ENCODE measurements around the gene KCNK10.

Gene KCNK10

DNA sequence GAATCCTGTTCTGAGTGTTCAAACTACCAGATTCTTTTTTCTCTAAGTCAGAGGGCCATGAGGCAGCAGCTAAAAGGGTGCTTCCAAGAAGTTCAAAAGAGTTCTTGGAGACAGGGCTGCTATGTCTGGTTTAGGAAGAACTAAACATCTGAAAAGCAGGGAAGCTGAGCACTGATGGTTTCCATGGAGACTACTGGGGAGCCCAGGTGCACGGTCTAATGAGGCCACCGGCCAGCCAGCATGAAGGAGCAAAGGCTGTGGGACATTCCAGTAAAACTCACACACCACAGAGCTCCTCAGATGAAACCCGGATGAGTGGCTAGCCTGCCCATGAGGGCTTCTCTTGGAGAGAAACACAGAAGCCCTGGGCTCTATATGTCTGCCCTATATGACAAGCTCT, 97.3 kb downstream of the KCNK10 start:
- no peak for DNase-seq

DNA sequence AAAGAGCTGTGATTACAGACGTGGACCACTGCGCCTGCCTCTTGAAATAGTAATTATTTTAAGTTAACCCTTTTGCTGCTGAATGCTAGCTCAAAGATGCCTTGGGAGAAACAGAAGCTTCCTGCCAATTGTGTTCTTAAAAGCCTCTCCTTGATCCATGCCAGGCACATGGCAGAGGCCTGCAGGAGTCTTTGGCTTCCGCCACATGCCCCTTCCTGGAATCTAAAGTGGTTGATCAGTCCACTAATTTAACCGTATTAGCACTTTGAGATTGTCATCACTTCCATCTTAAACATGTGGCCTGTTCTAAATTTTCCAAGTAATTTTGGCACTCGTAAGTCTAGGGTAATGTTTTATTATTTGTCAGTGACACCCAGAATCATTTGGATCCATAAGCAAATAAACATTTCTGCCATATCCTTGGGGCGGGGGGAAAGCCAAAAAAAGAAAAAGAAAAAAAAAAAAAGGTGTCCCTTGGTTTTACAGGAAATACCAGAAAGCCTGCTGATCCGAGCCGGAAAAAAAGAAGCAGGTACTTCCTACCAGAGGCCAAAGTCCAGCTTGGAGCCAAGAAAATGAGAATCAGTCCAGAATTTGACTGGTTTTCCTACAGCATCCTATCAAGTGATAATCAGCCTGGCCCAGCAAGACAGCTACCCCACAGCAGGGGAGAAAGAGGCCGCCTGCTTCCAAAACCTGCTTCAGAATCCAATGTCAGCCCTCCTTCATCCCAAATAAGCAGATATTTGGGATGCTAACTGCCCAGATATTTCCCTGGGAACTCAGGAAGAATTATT, 104.8 kb downstream of the KCNK10 start:
- DNase-seq: no peak

DNA sequence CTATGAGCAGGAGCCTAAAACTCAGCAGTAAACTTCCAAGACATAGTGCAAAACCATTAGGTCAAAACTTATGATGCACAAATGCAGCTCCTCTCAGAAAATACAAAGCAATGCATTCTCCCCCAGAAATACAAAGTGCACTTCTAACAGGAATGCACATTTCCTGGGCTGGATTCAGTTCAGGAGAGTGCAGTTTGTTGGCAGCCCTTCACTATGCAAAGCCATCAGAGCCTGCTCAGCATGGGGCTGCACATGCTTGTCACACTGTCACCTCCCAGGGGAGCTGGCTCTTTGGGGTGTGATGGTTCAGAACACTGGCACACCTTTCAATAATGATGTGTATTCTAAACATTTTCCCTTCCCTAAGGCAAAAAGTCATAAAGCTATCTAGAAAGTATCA, 110.4 kb downstream of the KCNK10 start:
- no peak for DNase-seq

DNA sequence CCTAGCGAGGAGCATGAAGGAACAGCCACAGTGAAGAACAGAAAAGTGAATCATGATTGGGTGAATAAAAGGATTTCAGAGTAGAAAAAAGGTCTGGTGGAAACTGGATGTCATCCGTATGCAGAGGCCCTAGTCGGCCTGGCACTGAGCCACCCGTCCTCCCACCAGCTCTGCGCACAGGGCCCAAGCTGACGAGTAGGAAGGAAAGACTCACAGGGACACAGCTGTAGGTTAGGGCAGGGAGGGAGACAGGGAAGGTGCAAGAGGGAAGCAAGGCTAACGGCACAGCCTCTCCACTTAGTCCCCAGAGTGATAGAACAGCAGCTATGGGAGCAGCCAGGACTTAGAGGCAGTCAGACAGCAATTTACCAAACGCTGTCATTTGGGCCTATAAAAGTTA, 112.6 kb downstream of the KCNK10 start:
- no peak for DNase-seq

DNA sequence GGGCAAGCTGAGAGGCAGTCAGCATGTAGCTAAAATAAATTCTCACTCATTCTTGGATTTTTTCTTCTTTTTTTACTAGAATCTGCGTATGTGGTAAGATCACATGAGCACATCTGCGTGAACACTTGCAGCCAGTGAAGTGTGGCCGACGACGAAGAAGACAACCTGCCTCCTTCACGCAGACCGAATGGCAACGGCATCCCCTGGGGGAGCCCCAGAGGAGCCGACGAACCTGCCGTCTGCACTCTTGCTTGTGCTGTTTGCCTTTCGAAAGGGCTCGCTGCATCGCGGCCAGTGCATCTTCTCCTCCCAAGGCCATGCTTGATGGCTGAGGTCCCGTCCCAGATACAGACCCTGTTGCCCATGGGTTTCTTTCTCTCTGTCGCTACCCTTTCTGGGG, 113.8 kb downstream of the KCNK10 start:
- no peak for DNase-seq

DNA sequence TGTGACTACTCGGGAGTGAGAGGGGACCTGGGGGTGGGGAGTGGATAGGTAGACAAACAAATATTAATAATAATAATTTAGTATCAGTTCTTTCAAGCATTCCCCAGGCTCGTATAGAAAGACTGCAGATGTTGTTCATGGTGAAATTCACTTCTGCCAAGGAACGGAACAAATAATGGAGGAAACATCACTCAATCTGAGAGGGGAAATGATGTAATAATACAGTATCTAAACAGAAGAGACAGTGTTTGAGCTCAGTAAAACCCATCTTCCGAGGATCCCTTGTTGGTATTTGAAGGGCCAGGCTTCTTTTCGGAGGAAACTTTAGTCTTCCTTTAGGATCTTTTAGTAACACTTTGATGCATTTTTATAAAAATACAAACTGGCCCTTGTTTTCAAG, 114.2 kb downstream of the KCNK10 start:
- DNase-seq: no peak

DNA sequence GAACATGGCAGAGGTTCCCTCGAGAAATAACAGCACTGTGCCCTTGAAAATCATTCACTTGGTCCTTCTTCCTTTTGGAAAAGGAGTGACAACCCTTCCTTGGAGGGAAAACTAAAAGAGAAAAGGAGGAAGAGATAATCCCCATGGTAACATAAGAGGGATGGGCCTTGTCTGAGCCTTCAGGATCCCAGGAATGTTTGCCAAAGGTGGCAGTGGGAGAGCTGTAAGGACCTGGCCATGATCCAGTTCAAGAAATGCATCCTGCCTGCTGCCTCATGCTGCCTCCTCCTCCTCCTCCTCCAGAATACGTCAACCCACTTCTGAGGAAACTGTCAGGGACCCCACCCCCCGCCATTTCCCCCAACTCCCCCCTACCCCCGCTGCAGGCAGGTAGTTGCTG, 118.8 kb downstream of the KCNK10 start:
- DNase-seq: no peak

DNA sequence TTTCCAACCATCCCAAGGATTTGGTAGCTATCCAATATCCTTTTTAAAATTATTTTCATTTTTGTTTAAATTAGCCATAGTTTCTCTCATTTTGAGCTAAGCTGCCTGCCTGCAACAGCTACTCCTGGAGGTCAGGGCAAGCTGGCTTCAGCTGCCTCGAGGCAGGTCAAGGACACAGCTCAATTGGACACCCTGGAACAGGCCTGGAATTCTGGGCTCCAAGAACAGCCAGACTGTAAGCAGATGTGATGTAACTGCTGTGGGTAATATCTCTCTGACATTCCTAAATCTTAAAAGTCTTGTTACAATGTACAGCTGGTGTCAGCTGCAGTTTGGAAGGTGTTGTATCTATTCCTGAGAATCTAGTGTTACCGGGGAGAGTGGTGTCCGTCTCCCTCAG, 119.8 kb downstream of the KCNK10 start:
- DNase-seq: no peak

DNA sequence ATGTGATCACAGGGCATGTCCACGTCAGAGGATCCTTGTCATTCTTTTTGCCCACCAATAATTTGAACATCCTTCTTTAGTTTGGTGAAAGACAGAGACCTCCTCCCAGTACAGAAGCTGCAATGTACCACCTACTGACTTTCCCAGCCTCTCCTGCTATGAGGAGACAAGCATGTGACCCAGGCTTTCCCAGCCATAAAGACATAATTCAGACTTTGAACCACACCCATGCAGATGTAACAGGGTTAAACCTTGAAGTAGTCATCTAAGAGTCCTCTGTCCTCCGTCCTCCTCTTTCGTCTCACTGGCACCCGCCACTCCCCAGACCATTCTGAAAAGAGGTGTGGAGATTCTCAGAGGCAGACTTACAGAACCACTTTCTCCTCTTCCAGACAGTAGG, 120.8 kb downstream of the KCNK10 start:
- DNase-seq: no peak

DNA sequence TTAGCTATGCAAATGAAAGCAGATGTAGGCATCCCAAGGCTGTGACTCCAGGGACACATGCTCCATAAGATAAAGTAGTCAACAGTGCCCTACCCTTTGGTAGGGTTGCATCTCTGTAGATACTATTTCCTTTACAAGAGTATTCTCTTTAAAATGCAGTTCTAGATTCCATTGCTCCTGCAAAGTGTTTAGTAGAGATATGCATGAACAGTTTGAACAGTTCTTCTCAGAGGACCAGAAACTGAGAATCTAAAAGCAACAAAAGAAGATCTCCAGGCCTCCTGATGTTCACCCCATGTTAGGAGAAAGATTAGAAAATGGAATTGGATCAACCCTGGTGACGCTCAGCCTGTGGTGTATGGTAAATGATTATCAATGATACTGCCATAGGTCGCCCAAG, 121.2 kb downstream of the KCNK10 start:
- no peak for DNase-seq

DNA sequence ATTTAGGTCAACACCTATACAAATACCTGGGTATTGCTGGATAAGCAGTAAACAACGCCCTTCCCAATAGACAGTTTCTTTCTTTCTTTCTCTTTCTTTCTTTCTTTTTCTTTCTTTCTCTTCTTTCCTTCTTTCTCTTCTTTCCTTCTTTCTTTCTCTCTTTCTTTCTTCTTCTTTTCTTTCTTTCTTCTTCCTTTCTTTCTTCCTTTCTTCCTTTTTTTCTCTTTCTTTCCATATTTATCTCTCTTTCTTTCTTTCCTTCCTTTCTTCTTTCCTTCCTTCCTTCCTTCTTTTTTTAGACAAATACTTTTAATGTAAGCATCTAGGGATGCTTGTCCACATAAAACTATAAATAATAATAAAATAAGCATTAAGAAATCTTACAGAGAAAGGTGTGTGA, 123.2 kb downstream of the KCNK10 start:
- no peak for DNase-seq

DNA sequence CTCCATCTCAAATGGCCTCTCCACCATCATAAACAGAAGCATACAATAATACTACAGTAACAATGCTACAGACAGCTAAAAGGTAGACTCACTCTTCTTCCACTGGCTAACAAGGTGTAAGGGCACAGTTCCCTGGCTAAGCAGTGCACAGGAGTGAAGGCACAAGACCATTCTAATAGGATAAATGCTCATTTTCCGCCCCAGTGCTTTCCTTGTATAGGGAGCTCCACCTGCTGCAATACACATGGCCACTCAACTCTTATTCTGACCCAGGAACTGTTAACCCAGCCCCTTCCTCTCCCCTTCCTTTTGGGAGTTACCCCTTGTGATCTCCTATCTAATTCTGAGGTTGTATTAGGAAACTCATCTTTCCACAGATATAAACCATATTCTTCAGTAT, 124.6 kb downstream of the KCNK10 start:
- DNase-seq: no peak

DNA sequence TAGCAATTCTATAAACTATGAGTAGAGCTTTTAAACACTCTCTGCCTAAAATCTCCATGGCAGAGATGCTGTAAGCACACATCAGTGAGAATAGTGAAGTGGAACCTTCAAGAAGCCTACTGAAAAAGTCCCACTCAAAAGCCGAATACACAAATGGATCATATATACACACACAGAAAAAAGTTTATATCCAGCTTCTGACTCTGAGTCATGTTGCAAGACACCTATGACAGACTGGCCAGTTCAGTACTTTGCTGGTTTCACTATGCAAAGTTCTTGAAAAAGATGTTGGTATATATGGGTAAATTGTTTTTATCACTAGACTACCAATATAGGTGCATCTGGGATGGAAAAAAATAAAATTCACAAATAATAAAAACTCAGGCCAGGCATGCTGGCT, 126.1 kb downstream of the KCNK10 start:
- no peak for DNase-seq

DNA sequence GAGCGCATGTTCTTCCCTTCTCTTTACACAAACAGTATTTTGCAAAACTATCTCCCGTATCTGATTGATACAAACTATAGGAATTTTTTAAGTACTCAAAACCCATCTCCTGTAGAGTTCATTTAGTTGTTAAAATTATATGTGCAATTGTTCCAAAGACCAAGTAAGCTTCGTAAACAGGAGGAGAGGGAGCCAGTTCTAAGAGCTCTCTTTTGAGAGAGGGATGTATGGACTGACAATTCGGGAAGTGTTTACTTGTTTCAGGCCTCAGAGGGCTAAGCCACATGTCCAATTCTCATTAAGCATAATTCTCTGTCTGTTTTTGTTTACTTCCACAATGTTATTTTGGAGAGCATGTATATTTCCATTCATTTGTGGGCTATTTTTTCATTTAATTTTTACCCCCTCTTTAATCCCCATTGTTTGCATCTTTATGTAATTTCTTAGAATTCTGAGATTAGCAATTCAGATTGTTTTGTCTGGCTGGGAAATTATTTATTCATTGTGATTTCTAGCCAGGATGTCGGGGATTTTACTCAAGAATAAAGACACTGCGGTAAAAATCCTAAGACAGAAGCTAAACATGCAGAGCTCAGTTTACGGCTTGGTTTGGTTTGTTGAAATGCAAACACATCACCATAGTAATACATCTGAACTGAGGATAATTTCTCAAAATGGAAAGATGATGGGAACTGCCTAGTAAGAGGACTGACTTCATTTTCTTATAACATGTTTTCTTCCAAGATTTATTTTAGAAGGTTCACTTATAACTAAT, 126.8 kb downstream of the KCNK10 start:
- DNase-seq: no peak

DNA sequence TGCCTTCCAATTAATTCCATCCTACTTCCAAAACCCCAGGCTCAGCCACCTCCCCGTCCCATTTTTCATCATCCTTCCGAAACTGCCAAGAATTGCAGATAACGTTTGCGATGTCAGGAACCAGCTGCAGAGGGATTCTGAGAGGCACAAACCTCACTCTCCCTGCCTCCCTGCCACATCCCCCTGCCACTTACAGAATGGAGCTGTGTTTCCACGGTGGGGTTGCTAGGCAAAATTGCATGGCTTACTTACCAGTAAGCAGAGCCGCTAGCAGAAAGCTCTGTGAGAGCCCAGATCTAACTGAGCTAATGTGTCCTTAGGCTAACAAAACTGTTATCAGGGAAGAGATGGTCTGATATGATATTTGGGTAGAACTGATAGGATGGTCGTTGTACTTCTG, 127.4 kb downstream of the KCNK10 start:
- no peak for DNase-seq

DNA sequence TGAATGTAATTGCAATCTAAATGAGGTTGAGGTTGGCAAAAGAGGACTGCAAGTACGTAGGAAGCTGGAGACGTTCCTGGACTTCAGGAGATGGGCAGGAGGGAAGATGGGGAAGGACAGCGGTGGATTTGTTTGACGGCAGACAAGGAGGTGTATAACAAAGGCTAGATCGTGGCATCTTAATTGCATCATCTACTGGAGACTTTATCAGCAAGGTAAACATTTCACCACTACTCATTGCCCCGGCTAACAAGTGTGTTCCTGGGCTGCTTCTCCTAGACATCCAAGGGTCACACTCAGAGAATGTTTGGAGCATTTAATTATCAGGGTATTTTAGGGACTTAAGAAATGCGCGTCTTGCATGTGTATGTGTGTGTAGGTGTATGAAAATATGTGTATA, 128.5 kb downstream of the KCNK10 start:
- DNase-seq: no peak

DNA sequence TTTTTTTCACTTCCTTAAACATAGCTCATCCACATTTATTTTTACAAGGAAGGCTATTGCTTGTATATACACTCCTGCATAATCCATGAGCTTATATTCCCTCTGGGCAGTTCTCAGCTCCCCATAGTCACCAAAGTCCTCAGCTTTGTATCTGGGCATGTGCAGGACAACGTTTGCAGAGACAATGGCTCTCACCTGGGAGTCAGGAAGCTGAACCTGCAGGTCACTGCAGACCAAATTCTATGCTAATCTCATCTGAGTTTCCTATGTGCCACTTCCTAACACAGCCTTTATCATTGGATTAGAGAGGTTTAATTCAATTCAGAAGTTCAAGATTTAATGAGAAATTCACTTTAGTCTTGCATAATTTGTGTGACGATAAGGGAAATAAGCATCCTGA, 131.5 kb downstream of the KCNK10 start:
- DNase-seq: no peak

DNA sequence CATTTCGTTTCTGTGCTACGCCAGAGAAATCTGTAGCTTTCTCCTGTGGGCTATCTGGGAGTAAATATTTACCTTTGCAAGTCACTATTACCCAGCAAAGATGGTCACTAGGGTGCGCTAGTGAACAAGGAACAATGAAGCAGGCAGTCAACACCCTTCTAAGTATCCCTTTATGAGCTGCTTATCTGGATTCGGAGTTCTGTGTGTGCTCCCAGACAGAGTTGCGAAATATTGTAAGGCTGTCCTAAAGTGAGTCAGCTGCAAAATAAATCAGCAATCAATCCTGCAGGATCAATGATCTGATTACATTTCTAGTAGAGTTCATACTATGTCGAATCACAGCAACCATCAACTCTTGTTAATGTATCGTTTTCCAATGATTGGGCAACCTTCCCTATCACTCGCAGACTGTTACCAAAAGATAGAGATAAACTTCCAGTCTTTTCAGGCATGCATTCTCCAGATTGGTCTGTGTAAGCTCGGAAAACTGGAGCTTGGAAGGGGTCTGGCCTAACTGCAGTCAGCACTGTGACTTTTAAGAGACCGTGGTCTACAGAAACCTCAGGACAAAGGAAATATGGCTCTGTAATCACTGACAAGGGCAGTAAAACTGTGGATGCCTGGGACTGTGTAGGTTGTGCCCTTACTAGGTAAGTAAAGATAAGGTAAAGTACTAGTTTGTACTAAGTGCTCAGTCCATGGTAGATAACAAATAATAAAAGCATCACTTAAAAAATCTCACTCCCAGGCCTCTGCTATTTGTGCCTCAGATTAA, 133.5 kb downstream of the KCNK10 start:
- DNase-seq: peak; percentile 83

DNA sequence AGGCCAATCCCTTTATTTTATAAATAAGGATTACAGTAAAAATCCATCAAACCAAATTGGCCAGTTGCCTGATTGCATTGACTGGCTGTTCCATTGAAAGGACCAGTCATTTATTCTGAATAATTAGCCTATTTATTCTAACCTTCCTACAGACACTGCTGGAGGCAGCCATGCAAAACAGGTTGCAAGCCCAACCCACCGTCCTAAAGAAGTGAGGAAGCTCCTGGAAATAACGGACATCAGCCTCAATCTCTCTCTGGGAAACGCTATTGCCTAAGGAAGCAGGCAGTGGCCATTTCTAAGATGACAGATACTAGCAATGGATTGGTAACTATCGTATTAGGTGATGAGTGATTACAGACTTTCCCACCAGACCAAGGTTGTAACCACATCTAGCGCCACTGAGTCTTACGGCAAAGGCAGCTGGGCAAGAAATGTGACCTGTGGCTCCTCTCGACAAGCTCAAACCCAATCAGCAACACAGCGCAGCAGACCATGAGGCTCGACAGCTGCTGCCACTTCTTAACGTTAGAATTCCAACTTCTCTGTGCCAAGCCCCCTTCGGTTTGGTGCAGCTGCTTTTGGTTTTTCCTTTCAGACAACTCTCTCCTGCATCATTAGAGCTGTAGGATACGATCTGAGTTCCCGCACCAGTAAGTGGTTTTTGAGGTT, 134.2 kb downstream of the KCNK10 start:
- DNase-seq: no peak

DNA sequence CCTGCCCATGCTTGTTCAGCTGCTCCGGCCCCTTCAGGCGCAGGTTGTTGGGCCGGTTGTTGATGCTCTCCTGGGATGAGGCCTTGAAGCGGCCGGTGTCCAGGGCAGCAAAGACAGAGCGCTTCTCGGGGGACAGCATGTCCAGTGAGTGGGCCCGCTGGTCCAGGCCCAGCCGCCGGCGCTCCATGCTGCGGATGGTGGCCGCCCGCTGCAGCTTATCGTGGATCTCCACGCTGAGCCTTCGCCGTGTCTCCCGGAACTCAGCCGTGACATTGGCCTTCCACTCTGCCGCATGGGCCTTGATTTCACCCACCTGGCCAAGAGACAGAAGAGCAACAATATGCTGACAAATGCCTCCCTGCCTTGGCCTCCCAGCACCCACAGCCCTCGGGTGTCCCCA, 137.2 kb downstream of the KCNK10 start:
- no peak for DNase-seq

DNA sequence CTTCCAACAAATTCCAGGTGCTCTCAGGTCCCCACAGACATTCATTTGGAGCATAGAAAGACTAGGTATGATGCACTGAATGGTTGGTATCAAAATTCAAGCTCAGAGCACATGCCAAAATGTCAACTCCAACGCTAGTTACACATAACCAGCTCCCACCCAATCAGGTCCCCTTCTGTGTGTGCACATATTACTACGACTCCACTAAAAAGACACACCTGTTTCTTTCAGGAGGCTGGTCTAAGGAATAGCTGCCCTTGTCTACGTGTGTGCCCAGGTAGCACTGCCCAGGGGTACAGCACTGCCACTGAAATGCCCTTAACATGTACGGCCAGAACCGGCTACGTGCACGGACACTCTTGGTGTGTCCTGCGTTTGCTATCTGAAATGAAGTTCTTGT, 138.1 kb downstream of the KCNK10 start:
- DNase-seq: no peak

DNA sequence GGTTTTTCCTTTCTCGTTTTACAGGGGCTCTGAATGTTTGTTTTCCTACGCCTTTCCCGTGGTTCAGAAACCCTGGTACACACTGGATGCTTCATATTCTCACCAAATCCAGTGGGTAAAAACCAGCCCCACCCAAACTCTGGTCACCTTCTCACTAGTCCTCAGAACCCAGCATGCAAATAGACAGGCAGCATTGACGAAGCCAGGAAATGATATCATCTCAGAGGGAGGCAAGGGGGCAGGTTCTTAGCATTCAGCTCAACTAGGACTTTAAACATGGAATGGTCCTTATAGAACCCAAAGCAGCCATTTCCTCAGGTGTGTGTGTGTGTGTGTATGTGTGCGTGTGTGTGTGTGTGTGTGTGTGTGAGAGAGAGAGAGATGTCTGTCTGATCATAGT, 142.0 kb downstream of the KCNK10 start:
- DNase-seq: no peak

DNA sequence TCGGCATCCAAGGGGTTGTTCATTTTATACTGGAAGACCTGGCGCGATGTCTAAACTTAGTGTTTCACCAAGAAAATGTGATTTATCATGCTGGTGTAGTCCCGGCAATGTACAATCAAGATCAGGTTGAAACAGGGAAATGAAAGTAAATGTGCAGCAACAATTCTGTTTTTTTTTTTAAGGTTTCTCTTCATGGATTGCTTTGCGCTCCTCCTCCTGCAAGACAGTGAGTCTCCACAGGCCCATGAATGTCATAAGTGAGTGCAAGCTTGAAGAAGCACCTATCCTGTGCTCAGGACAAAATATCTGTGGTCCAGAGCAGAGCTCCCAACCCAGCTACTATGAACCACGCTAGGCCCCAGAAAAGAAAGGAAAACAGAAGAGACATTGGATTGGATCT, 143.4 kb downstream of the KCNK10 start:
- DNase-seq: peak; percentile 48
